ENCODE measurements around the gene BAZ1A.

GRCh38 chr14:34750233-34750632 is 124.9 kb downstream of the BAZ1A start:
- TF ChIP-seq CTCF (conservative IDR thresholded peaks at IDR 0.05) = no peak
- TF ChIP-seq ZFX (IDR thresholded peaks at IDR 0.05) = no peak

Measured in C4-2B (cell line).